ENCODE measurements around the gene WDR82. TPM values are rescaled to one million over a fixed set of nuclear protein-coding genes. Genes with fewer than 3 reads are reported as not detected.

Gene WDR82
- total RNA-seq, 5 donors from 2014 or later (not counting 1 experiment from before 2014, with no cell fraction given): 119 to 159 (median 154) TPM

DNA sequence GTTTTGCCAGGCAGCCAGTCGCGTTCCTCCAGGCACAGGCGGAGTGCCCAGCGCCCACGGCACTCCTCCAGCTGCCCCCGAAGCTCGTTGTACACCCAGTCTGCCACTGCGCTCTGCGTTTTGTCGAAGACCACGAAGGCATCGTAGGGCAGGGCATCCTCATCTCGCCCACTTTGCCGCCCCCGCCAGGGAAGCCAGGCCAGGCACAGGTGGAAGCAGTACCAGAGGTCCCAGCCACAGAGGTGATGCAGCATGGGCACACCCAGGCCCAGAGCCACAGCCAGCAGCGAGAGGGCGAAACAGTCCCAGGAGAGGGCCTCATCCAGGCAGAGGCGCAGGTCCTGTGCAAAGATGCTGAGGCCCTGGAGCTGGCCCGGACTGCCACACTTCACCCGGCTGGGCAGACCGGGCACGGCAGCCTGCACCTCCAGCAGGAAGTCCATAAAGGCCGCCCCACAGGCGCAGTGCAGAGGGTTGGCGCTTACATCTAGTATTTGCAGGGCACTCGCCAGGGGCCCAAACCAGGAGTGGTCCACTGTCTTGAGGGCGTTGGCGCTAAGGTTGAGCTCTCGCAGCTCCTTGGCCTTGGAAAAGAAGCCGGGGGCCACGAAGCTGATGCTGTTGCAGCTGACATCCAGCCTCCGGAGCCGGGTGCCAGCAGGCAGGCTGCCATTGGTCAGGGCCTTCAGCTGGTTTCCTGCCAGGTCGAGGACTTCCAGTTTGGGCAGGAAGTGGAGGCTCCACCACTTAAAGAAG, 56.7 kb downstream of the WDR82 start:
- Histone ChIP-seq H3K27ac (ENCODE audit: low read length) (peak overlapping the region; percentile 77), H3K4me3 (ENCODE audit: control insufficient read depth in 1 of 2, extremely low read depth in 1 of 2, low read length in 1 of 2) (peak overlapping the region; percentile 39 to 48)
- no peaks in the 10 kb centered on the region for H3K27me3 Mint-ChIP-seq

DNA sequence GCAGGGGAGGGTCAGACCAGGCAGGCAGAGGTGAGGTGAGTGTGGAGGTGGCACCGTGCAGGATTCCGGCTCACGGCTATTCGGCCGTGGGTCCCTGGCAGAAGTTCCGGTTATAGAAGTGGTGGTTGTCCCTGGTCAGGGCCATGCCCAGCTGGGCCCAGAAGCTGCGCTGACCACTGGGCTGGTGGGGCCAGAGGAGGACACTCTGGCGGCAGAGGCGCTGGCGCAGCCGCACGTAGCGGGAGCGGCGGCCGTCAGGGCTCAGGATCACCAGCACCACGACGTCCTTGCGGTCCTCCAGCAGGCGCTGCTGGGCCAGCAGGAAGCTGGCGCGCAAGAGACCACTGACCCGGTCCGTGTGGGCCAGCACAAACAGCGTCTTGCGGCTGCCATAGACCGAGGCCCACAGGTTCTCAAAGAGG, 57.3 kb downstream of the WDR82 start:
- ATAC-seq (replicated peaks in 1 of 4) (no peak), DNase-seq (no peak)
- POLR2A ChIA-PET: interaction anchor here in 1 of 2 donors (1.0 kb wide), 1 partner anchor 18 kb away, joined by 3 read pairs; no protein-coding TSS in a partner anchor
- no peaks in the 10 kb centered on the region for H3K9me3 Mint-ChIP-seq
- peak overlapping the region; percentile 69 to 83 (median 78) for H3K4me3 Mint-ChIP-seq
- peak overlapping the region; percentile 92 for H3K27ac Mint-ChIP-seq
- H3K36me3 Mint-ChIP-seq: peaks cover 5% of the 10 kb centered on the region
- 97% methylated on average over 27 of the region's 27 CpGs for whole genome bisulfite sequencing (ENCODE audit: insufficient coverage)
- no peaks in the 10 kb centered on the region for H3K27me3 ChIP-seq (replicated peaks in 1 of 2; ENCODE audit: control insufficient read depth in 2 of 2, extremely low read depth in 1 of 2, insufficient read depth in 2 of 2, low read length in 1 of 2)
- peaks cover 56 to 99% of the 10 kb centered on the region in 2 experiments for H3K4me1 ChIP-seq (ENCODE audit: control insufficient read depth in 1 of 2, extremely low read depth in 1 of 2, insufficient read depth in 2 of 2, low read length in 2 of 2)
- H3K4me1 Mint-ChIP-seq: peaks cover 91 to 98% (median 94%) of the 10 kb centered on the region in 3 donors
- CTCF ChIA-PET: interaction anchor here (0.5 to 3.8 kb wide), 12 partner anchors 9 to 329 kb away, joined by 3 to 48 read pairs (median 4); partner anchors contain the start of gene WDR82 (in 1 of the 2)
- no peaks in the 10 kb centered on the region for H3K9me3 ChIP-seq
- H3K27ac ChIP-seq (ENCODE audit: low read length): peak overlapping the region; percentile 6
- H3K4me3 ChIP-seq (ENCODE audit: control insufficient read depth in 1 of 2, extremely low read depth in 1 of 2, low read length in 1 of 2): no peak overlapping the region
- peaks cover 0 to 2% of the 10 kb centered on the region in 2 donors for H3K36me3 ChIP-seq (ENCODE audit: control insufficient read depth in 2 of 2, extremely low read depth in 1 of 2, insufficient read depth in 1 of 2, low read length in 1 of 2)
- no peaks in the 10 kb centered on the region for H3K27me3 Mint-ChIP-seq

More for the DNA sequence above, 56.7 kb downstream of the WDR82 start:
- Mint-ChIP-seq H3K4me1 (peaks cover 92 to 98% (median 94%) of the 10 kb centered on the region in 3 donors), H3K4me3 (peak overlapping the region; percentile 69 to 83 (median 78)), H3K27ac (peak overlapping the region; percentile 92), H3K36me3 (peaks cover 2% of the 10 kb centered on the region), H3K9me3 (no peaks in the 10 kb centered on the region)
- DNase-seq: peak; percentile 55 to 80 (median 67)
- CTCF ChIA-PET: interaction anchor here (0.5 to 3.8 kb wide), 13 partner anchors 9 to 329 kb away, joined by 3 to 48 read pairs (median 5); partner anchors contain the start of gene WDR82 (in 1 of the 2)
- no peaks in the 10 kb centered on the region for H3K9me3 ChIP-seq
- no peaks in the 10 kb centered on the region for H3K27me3 ChIP-seq (replicated peaks in 1 of 2; ENCODE audit: control insufficient read depth in 2 of 2, extremely low read depth in 1 of 2, insufficient read depth in 2 of 2, low read length in 1 of 2)
- peaks cover 0 to 2% of the 10 kb centered on the region in 2 donors for H3K36me3 ChIP-seq (ENCODE audit: control insufficient read depth in 2 of 2, extremely low read depth in 1 of 2, insufficient read depth in 1 of 2, low read length in 1 of 2)
- POLR2A ChIA-PET: no interaction called here
- peak; percentile 66 to 73 (median 70) for ATAC-seq (replicated peaks in 1 of 4)
- peaks cover 58 to 98% of the 10 kb centered on the region in 2 experiments for H3K4me1 ChIP-seq (ENCODE audit: control insufficient read depth in 1 of 2, extremely low read depth in 1 of 2, insufficient read depth in 2 of 2, low read length in 2 of 2)
- WGBS (ENCODE audit: insufficient coverage): 60% methylated on average over 34 of the region's 34 CpGs

DNA sequence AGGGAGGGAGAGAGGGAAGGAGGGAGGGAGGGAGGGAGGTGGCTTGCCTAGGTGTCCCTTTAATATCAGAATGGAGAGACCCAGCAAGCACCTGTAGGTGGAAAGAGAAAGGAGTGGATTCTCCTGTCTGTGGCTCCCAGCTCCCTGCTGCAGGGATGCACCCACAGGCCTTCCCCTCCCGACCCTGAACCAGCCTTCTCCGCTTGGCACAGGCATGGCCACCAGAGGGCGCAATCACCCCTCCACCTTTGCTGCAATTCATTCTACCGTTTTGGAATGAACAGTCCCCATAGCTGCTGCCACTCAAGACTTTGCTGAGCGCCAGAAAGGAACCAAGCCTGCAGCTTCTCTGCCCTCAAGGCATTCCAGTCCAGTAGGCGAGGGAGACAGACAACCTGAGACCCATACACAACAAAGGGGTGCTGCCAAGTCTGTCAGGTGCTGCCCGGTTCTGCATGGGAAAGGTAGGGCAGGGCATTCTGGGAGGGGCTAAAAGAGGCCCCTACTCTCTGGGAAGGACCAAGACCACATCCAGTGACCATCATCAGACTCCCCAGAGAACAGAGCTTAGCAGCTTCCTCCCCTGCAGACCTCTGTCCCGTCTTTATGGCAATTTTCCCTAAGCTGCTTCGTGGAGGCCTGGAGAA, 57.9 kb downstream of the WDR82 start:
- 16% methylated on average over 5 of the region's 9 CpGs for WGBS (ENCODE audit: insufficient coverage)
- Mint-ChIP-seq H3K4me1 (peaks cover 89 to 96% (median 93%) of the 10 kb centered on the region in 3 donors), H3K27ac (peak overlapping the region; percentile 61 to 85), H3K27me3 (no peaks in the 10 kb centered on the region), H3K4me3 (peak overlapping the region; percentile 21 to 83 (median 32)), H3K9me3 (no peaks in the 10 kb centered on the region), H3K36me3 (peaks cover 7% of the 10 kb centered on the region)
- peak; percentile 45 to 69 (median 57) for ATAC-seq (replicated peaks in 1 of 4)
- ChIA-PET POLR2A (interaction anchor here in 1 of 2 donors (1.0 kb wide), 1 partner anchor 19 kb away, joined by 3 read pairs; no protein-coding TSS in a partner anchor), CTCF (interaction anchor here (0.6 to 3.8 kb wide), 18 partner anchors 8 to 625 kb away, joined by 3 to 48 read pairs (median 4); partner anchors contain the start of gene WDR82 (in 1 of the 2))
- H3K36me3 ChIP-seq (ENCODE audit: control insufficient read depth in 2 of 2, extremely low read depth in 1 of 2, insufficient read depth in 1 of 2, low read length in 1 of 2): peaks cover under 1 to 2% of the 10 kb centered on the region in 2 donors
- peak overlapping the region; percentile 6 for H3K27ac ChIP-seq (ENCODE audit: low read length)
- DNase-seq: peak; percentile 62 to 92 (median 85)
- H3K4me1 ChIP-seq (ENCODE audit: control insufficient read depth in 1 of 2, extremely low read depth in 1 of 2, insufficient read depth in 2 of 2, low read length in 2 of 2): peaks cover 50 to 99% of the 10 kb centered on the region in 2 experiments
- H3K4me3 ChIP-seq (ENCODE audit: control insufficient read depth in 1 of 2, extremely low read depth in 1 of 2, low read length in 1 of 2): no peak overlapping the region
- H3K9me3 ChIP-seq: no peaks in the 10 kb centered on the region
- H3K27me3 ChIP-seq (replicated peaks in 1 of 2; ENCODE audit: control insufficient read depth in 2 of 2, extremely low read depth in 1 of 2, insufficient read depth in 2 of 2, low read length in 1 of 2): no peaks in the 10 kb centered on the region

DNA sequence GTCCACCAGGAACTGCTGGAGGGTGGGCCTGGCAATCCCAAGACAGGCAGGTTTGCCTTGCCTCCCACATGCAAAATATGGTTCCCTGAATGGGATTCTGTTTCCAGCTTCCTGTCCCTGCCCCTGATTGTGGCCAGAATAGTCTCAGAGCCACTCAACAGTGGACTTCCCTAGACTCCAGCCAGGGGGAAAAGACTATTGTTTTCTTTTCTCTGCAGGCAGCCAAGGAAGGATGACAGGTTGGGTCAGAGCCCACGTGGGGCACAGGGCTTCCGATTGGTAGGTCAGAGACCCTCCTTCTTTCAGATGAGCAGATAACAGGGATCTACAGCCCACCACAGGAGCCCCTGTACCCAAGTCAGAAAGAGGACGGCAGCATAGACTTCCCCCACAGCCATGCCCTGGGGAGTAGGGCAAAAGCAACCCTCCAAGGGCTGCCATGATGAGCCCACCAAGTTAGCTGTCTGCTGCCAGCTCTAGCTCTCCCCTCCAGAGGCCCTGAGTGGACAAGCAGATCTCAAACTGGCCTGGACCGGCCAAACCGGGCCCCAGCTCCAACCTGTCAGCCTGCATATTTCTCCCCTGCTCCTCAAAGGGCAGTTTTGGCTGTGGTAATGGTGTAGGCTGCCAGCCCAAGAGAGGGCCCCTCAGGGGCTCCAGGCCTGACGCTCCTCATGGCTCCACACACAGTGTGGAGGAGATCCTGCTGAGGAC, 59.4 kb downstream of the WDR82 start:
- Histone ChIP-seq H3K27ac (ENCODE audit: low read length) (peak overlapping the region; percentile 71), H3K9me3 (no peaks in the 10 kb centered on the region), H3K27me3 (replicated peaks in 1 of 2; ENCODE audit: control insufficient read depth in 2 of 2, extremely low read depth in 1 of 2, insufficient read depth in 2 of 2, low read length in 1 of 2) (no peaks in the 10 kb centered on the region), H3K36me3 (ENCODE audit: control insufficient read depth in 2 of 2, extremely low read depth in 1 of 2, insufficient read depth in 1 of 2, low read length in 1 of 2) (peaks cover 0 to 15% of the 10 kb centered on the region in 2 donors), H3K4me3 (ENCODE audit: control insufficient read depth in 1 of 2, extremely low read depth in 1 of 2, low read length in 1 of 2) (no peak overlapping the region), H3K4me1 (ENCODE audit: control insufficient read depth in 1 of 2, extremely low read depth in 1 of 2, insufficient read depth in 2 of 2, low read length in 2 of 2) (peaks cover 46 to 90% of the 10 kb centered on the region in 2 experiments)
- peaks cover 19% of the 10 kb centered on the region for H3K36me3 Mint-ChIP-seq
- H3K4me3 Mint-ChIP-seq: peak overlapping the region in 2 of 3 donors; percentile 13 to 83
- peak overlapping the region; percentile 97 to 98 for H3K27ac Mint-ChIP-seq
- peaks cover 82 to 89% (median 88%) of the 10 kb centered on the region in 3 donors for H3K4me1 Mint-ChIP-seq
- no peaks in the 10 kb centered on the region for H3K9me3 Mint-ChIP-seq
- DNase-seq: no peak
- H3K27me3 Mint-ChIP-seq: no peaks in the 10 kb centered on the region
- ChIA-PET CTCF (interaction anchor here (0.6 to 3.8 kb wide), 14 partner anchors 12 to 173 kb away, joined by 3 to 48 read pairs (median 4); partner anchors contain the start of gene WDR82 (in 1 of the 2)), POLR2A (interaction anchor here in 1 of 2 donors (0.6 kb wide), 1 partner anchor 239 kb away, joined by 3 read pairs; no protein-coding TSS in a partner anchor)
- WGBS (ENCODE audit: insufficient coverage): 90% methylated on average over 3 of the region's 6 CpGs
- no peak for ATAC-seq (replicated peaks in 1 of 4)

DNA sequence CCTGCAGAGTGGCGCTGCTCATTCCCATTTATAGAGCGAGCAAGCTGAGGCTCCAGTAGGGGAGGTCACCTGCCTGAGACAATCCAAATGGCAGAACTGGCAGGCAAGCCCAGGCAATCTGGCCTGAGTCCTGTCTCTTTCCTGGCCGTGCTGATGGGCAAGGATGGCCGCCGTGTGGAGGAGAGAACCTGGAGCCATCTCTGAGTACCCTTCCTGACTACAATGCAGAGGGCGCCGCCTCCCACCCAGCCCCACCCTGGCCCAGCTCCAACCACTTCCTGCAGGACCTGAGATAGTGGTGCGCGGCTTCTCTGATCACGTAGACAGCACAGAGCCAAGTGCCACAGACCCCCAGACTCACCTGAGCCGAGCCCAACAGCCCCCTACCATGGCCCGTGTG, 60.0 kb downstream of the WDR82 start:
- DNase-seq: peak in 11 of 35 experiments; percentile 26 to 61 (median 34)

More for the DNA sequence above, 60.0 kb downstream of the WDR82 start:
- ChIA-PET CTCF (interaction anchor here in 1 of 2 donors (0.7 to 1.4 kb wide), 3 partner anchors 13 to 122 kb away, joined by 3 to 5 read pairs (median 4); no protein-coding TSS in a partner anchor), POLR2A (interaction anchor here (0.6 to 0.7 kb wide), 3 partner anchors 238 to 873 kb away, joined by 3 to 4 read pairs (median 3); no protein-coding TSS in a partner anchor)
- H3K27ac ChIP-seq (ENCODE audit: low read length): peak overlapping the region; percentile 71
- H3K36me3 Mint-ChIP-seq: peaks cover 24% of the 10 kb centered on the region
- 30% methylated on average over 7 of the region's 12 CpGs for WGBS (ENCODE audit: insufficient coverage)
- no peaks in the 10 kb centered on the region for H3K27me3 Mint-ChIP-seq
- H3K36me3 ChIP-seq (ENCODE audit: control insufficient read depth in 2 of 2, extremely low read depth in 1 of 2, insufficient read depth in 1 of 2, low read length in 1 of 2): peaks cover 2 to 20% of the 10 kb centered on the region in 2 donors
- H3K4me1 ChIP-seq (ENCODE audit: control insufficient read depth in 1 of 2, extremely low read depth in 1 of 2, insufficient read depth in 2 of 2, low read length in 2 of 2): peaks cover 46 to 84% of the 10 kb centered on the region in 2 experiments
- H3K9me3 ChIP-seq: no peaks in the 10 kb centered on the region
- H3K9me3 Mint-ChIP-seq: no peaks in the 10 kb centered on the region
- H3K4me3 Mint-ChIP-seq: peak overlapping the region; percentile 6 to 62 (median 45)
- H3K27ac Mint-ChIP-seq: peak overlapping the region; percentile 97 to 98
- H3K4me1 Mint-ChIP-seq: peaks cover 76 to 85% (median 81%) of the 10 kb centered on the region in 3 donors
- peak in 2 of 4 experiments; percentile 23 to 31 for ATAC-seq (replicated peaks in 1 of 4)
- no peaks in the 10 kb centered on the region for H3K27me3 ChIP-seq (replicated peaks in 1 of 2; ENCODE audit: control insufficient read depth in 2 of 2, extremely low read depth in 1 of 2, insufficient read depth in 2 of 2, low read length in 1 of 2)
- H3K4me3 ChIP-seq (ENCODE audit: control insufficient read depth in 1 of 2, extremely low read depth in 1 of 2, low read length in 1 of 2): peak overlapping the region in 1 of 2 donors; percentile 25
